GM23248 (cell line): Measurements from ENCODE around the gene NEK6. TPM values are rescaled to one million over a fixed set of nuclear protein-coding genes. Genes with fewer than 3 reads are reported as not detected.

Experiments used
- DNase-seq: peaks from one replicate; pipeline ENCODE4 v3.0.0-alpha.2; 2015
- H2AFZ ChIP-seq: fragments of 200-600 bp; sonication (generic); 2 replicates; pipeline ENCODE4 v1.6.1; 2016; ENCODE audit warnings: antibody characterized with exemption
- H3F3A ChIP-seq: fragments of 200-600 bp; sonication (generic); 2 replicates; pipeline ENCODE4 v1.6.1; 2016; ENCODE audit warnings: mild to moderate bottlenecking, antibody characterized with exemption, mixed run types; ENCODE audit not compliant: insufficient read depth
- H3K27ac ChIP-seq: fragments of 200-600 bp; sonication (generic); 2 replicates; pipeline ENCODE4 v1.5.1; 2016; ENCODE audit warnings: mild to moderate bottlenecking
- H3K27me3 ChIP-seq: fragments of 200-600 bp; sonication (generic); replicated peaks from 2 replicates; pipeline ENCODE4 v1.6.1; 2016; ENCODE audit warnings: mild to moderate bottlenecking; ENCODE audit not compliant: insufficient read depth
- H3K36me3 ChIP-seq: fragments of 200-600 bp; sonication (generic); 2 replicates; pipeline ENCODE4 v1.6.1; 2016; ENCODE audit warnings: low read depth, mild to moderate bottlenecking
- H3K4me1 ChIP-seq: fragments of 200-600 bp; sonication (generic); 2 replicates; pipeline ENCODE4 v1.6.1; 2016; ENCODE audit warnings: mild to moderate bottlenecking; ENCODE audit not compliant: insufficient read depth
- H3K4me2 ChIP-seq: fragments of 200-600 bp; sonication (generic); one replicate; pipeline ENCODE4 v1.6.1; 2016; ENCODE audit warnings: mild to moderate bottlenecking; ENCODE audit not compliant: unreplicated experiment
- H3K4me3 ChIP-seq: fragments of 200-600 bp; sonication (generic); 2 replicates; pipeline ENCODE4 v1.5.1; 2016; ENCODE audit warnings: mild to moderate bottlenecking
- H3K79me2 ChIP-seq: fragments of 200-600 bp; sonication (generic); 2 replicates; pipeline ENCODE4 v1.6.1; 2016; ENCODE audit warnings: mild to moderate bottlenecking; ENCODE audit not compliant: insufficient read depth
- H3K9ac ChIP-seq: fragments of 200-600 bp; sonication (generic); 2 replicates; pipeline ENCODE4 v1.6.1; 2016; ENCODE audit warnings: mild to moderate bottlenecking
- H3K9me2 ChIP-seq: fragments of 200-600 bp; sonication (generic); 2 replicates; pipeline ENCODE4 v1.6.1; 2016; ENCODE audit warnings: mixed run types, mild to moderate bottlenecking, moderate library complexity; ENCODE audit not compliant: insufficient read depth
- H3K9me3 ChIP-seq: fragments of 200-600 bp; sonication (generic); one replicate; pipeline ENCODE4 v1.6.1; 2017; ENCODE audit warnings: low read depth
- H4K20me1 ChIP-seq: fragments of 200-600 bp; sonication (generic); 2 replicates; pipeline ENCODE4 v1.6.0; 2016; ENCODE audit not compliant: insufficient read depth
- EZH2 ChIP-seq: fragments of 200-600 bp; sonication (generic); IDR thresholded peaks from 2 replicates; pipeline ENCODE4 v1.6.1; 2018; ENCODE audit warnings: antibody characterized with exemption, mild to moderate bottlenecking; ENCODE audit not compliant: insufficient read depth, poor library complexity, severe bottlenecking
- EZH2phosphoT487 ChIP-seq: fragments of 200-600 bp; sonication (generic); IDR thresholded peaks from 2 replicates; pipeline ENCODE4 v1.6.1; 2018; ENCODE audit warnings: antibody characterized with exemption, moderate library complexity, mild to moderate bottlenecking, low read depth; ENCODE audit not compliant: insufficient read depth
- WGBS, 2 experiments: methylation state at CpG; one replicate each; pipeline ENCODE4 v1.1.6; 2015 to 2017; ENCODE audit warnings: low lambda C conversion rate in 2 of 2, low coverage in 1 of 2; ENCODE audit errors: missing lambda C conversion rate in 2 of 2; 5-methylcytosine and 5-hydroxymethylcytosine counted together
- in situ Hi-C: fragments of 300-500 bp; cut with MboI; formaldehyde crosslinking; loops from 2 replicates; pipeline ENCODE4 v1.15.0; 2020
- polyA plus RNA-seq: library from polyadenylated mRNA; unstranded; fragments of >200 nt; fragmentation: Nextera tagmentation; extraction: Ambion mirVana; gene quantifications from 2 replicates; pipeline ENCODE4 v1.2.1, GENCODE V29; 2016
- total RNA-seq: library from RNA; depleted of rRNA; stranded (reverse); fragments of >200 nt; shearing (Covaris generic); gene quantifications from 2 replicates; pipeline ENCODE4 v1.2.3, GENCODE V29; 2014

The NEK6 gene
- total and polyA plus RNA-seq, 2 experiments from 2014 or later: 43.7 to 69.6 TPM

DNA sequence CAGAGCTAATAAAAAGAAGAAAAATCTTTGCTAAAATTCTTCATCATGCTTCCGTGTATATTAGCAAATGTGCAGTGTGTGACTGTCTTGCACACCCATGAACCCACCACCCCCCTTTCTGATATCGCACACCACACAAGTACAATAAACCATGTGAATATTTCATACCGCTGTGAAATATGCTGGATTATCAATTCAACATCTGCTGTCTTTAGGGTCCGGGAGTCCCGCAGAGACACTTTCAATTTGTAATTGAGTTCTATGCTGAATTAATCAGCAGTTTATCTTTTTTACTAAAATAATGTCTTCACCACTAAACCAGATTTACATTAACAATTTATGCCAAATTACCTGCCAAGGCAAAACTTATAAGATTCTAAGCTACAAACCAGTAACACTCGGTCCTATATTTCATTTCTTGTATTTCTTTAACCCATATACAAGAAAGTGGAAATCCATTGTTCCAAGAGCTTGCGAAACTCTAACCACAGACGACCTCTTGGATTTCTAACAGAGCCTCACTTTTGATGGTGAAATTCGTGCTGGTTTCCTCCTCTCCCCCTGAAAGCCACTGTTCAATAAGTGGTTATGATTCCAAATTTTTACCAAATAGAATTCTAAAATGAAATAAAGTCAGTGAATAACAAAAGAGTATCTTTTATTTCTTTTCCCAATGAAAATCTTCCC is 113.3 kb downstream of the NEK6 start:
- no peak overlapping the region for H3K27ac ChIP-seq
- no peaks in the 10 kb centered on the region for H3K9me3 ChIP-seq
- WGBS, 2 experiments: 69 to 73% methylated on average over 9 of the region's 9 CpGs
- H3K79me2 ChIP-seq: peaks cover 98% of the 10 kb centered on the region
- H3K36me3 ChIP-seq: peaks cover 6% of the 10 kb centered on the region; the same call in 1 of the 2 replicates
- peaks cover 33% of the 10 kb centered on the region for H3K4me1 ChIP-seq
- no peak overlapping the region for H2AFZ ChIP-seq
- TF ChIP-seq EZH2 (no peak), EZH2phosphoT487 (no peak)
- DNase-seq: peak; percentile 68
- H3K4me2 ChIP-seq: no peak overlapping the region
- H3F3A ChIP-seq: peaks cover 25% of the 10 kb centered on the region
- peaks cover 10% of the 10 kb centered on the region for H4K20me1 ChIP-seq
- no peak overlapping the region for H3K9ac ChIP-seq
- no peaks in the 10 kb centered on the region for H3K9me2 ChIP-seq
- in situ Hi-C loops: no loop called here
- H3K27me3 ChIP-seq: no peaks in the 10 kb centered on the region
- H3K4me3 ChIP-seq: no peak overlapping the region

DNA sequence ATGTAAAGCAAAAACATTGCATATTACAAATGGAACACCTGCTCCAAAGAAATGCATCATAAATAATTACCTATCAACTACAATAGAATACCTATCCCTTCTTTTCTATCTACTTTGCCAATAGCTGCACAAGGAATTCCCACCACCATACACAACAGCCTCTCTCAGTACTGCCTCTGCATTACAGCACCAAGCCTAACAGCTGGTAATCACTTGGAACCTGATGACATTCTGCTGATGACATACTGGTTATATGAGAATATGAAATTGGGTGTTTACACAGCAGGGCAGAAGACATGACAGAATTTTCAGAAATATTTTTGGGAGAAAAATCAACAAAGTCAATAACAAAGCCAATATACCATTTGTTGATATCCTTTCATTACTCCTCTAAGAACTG is 114.3 kb downstream of the NEK6 start:
- Histone ChIP-seq H3K4me2 (no peak overlapping the region), H3K9ac (no peak overlapping the region), H3K9me2 (no peaks in the 10 kb centered on the region), H3K79me2 (peaks cover 100% of the 10 kb centered on the region), H3F3A (peaks cover 15% of the 10 kb centered on the region), H3K27me3 (no peaks in the 10 kb centered on the region), H2AFZ (no peak overlapping the region), H3K4me3 (no peak overlapping the region), H4K20me1 (peaks cover 10% of the 10 kb centered on the region), H3K9me3 (no peaks in the 10 kb centered on the region), H3K36me3 (peaks cover 6% of the 10 kb centered on the region; the same call in 1 of the 2 replicates), H3K4me1 (peaks cover 23% of the 10 kb centered on the region), H3K27ac (no peak overlapping the region)
- in situ Hi-C loops: no loop called here
- DNase-seq: no peak
- TF ChIP-seq EZH2: no peak
- TF ChIP-seq EZH2phosphoT487: no peak

DNA sequence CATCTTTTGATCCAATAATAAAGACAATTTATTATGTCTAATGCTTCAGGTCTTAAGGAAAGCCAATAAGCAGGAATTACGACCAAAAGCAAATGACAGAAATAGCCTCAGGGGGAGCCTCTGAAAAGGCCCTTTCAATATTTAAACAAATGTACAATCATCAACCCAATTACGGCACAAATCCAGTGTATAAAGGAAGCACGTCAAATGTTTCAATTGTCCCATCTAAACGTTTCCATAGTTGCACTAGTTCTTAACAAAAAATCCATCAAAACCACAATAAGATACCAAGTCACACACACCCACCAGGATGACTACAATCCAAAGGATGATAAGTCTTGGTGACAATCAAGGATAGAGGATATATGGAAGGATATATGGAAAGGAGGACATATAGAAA is 115.6 kb downstream of the NEK6 start:
- 99% methylated on average over 4 of the region's 4 CpGs for WGBS, 2 experiments
- peaks cover 18% of the 10 kb centered on the region for H3K4me1 ChIP-seq
- H3K4me2 ChIP-seq: no peak overlapping the region
- in situ Hi-C loops: no loop called here
- H4K20me1 ChIP-seq: peaks cover 10% of the 10 kb centered on the region
- no peaks in the 10 kb centered on the region for H3K9me2 ChIP-seq
- H2AFZ ChIP-seq: no peak overlapping the region
- H3K9me3 ChIP-seq: no peaks in the 10 kb centered on the region
- H3K36me3 ChIP-seq: peaks cover 6% of the 10 kb centered on the region; the same call in 1 of the 2 replicates
- peaks cover 1% of the 10 kb centered on the region; the same call in 1 of the 2 replicates for H3F3A ChIP-seq
- H3K27me3 ChIP-seq: no peaks in the 10 kb centered on the region
- no peak overlapping the region for H3K4me3 ChIP-seq
- no peak for DNase-seq
- no peak overlapping the region for H3K9ac ChIP-seq
- H3K79me2 ChIP-seq: peaks cover 100% of the 10 kb centered on the region
- no peak for TF ChIP-seq EZH2phosphoT487
- TF ChIP-seq EZH2: no peak
- no peak overlapping the region for H3K27ac ChIP-seq

DNA sequence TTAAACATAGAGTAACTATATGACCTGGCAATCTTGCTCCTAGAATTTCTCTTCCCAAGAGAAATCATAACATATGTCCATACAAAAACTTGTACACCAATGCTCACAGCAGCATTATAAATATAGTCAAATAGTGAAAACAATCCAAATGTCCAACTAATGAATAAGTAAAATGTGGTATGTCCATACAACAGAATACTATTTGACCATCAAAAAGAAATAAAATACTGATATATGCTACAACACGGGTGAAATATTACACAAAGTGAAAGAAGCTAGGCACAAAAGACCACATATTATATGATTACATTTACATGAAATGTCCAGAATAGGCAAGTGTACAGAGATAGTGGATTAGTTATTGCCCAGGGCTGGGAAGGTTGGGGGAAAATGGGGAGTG is 116.1 kb downstream of the NEK6 start:
- Histone ChIP-seq H3K4me2 (no peak overlapping the region), H3K79me2 (peaks cover 100% of the 10 kb centered on the region), H3K36me3 (peaks cover 6% of the 10 kb centered on the region; the same call in 1 of the 2 replicates), H3K9me3 (no peaks in the 10 kb centered on the region), H3K9me2 (no peaks in the 10 kb centered on the region), H3K4me1 (peaks cover 13% of the 10 kb centered on the region), H3K4me3 (no peak overlapping the region), H3K27ac (no peak overlapping the region), H2AFZ (no peak overlapping the region), H4K20me1 (peaks cover 10% of the 10 kb centered on the region), H3K27me3 (no peaks in the 10 kb centered on the region), H3F3A (no peaks in the 10 kb centered on the region), H3K9ac (no peak overlapping the region)
- 97 to 100% methylated on average over 1 of the region's 1 CpG for WGBS, 2 experiments
- DNase-seq: no peak
- TF ChIP-seq EZH2phosphoT487: no peak
- no peak for TF ChIP-seq EZH2
- in situ Hi-C loops: no loop called here
